Endodermal cell (in vitro differentiated cells): ENCODE results near the gene PLPP7. TPM values are rescaled to one million over a fixed set of nuclear protein-coding genes. Genes with fewer than 3 reads are reported as not detected.

Source experiments
- DNase-seq: peaks from one replicate; pipeline ENCODE4 v3.0.0-alpha.2; 2017
- H3K27ac ChIP-seq: 2 replicates; pipeline ENCODE4 v1.5.1; 2013; ENCODE audit warnings: mild to moderate bottlenecking, low read depth, low read length, moderate library complexity
- H3K27me3 ChIP-seq: 2 replicates; pipeline ENCODE4 v1.6.1; 2013; ENCODE audit warnings: mild to moderate bottlenecking, low read length, moderate library complexity; ENCODE audit not compliant: insufficient read depth, control insufficient read depth, poor library complexity, severe bottlenecking
- H3K36me3 ChIP-seq: 2 replicates; pipeline ENCODE4 v1.7.0; 2013; ENCODE audit warnings: mild to moderate bottlenecking, low read length, moderate library complexity; ENCODE audit not compliant: control insufficient read depth, insufficient read depth
- H3K4me1 ChIP-seq: one replicate; pipeline ENCODE4 v1.7.0; 2013; ENCODE audit warnings: low read length; ENCODE audit not compliant: control insufficient read depth, insufficient read depth
- H3K4me3 ChIP-seq: 2 replicates; pipeline ENCODE4 v1.5.1; 2013; ENCODE audit warnings: mild to moderate bottlenecking, low read length, moderate library complexity
- H3K9ac ChIP-seq: 2 replicates; pipeline ENCODE4 v1.6.1; 2013; ENCODE audit warnings: mild to moderate bottlenecking, low read length, moderate library complexity; ENCODE audit not compliant: poor library complexity, severe bottlenecking; ENCODE audit errors: extremely low read depth
- H3K9me3 ChIP-seq: 2 replicates; pipeline ENCODE4 v1.6.1; 2013; ENCODE audit warnings: mild to moderate bottlenecking, low read length, moderate library complexity; ENCODE audit not compliant: control insufficient read depth
- H3K27ac Mint-ChIP-seq: 2 replicates; pipeline ENCODE4 v1.8.0; 2020; ENCODE audit warnings: mixed read lengths
- H3K27me3 Mint-ChIP-seq: 2 replicates; pipeline ENCODE4 v1.8.0; 2021; ENCODE audit warnings: mild to moderate bottlenecking, mixed read lengths; ENCODE audit not compliant: insufficient read depth
- H3K36me3 Mint-ChIP-seq: 2 replicates; pipeline ENCODE4 v1.8.0; 2020; ENCODE audit warnings: low read depth, mixed read lengths
- H3K4me1 Mint-ChIP-seq: 2 replicates; pipeline ENCODE4 v1.8.0; 2020; ENCODE audit warnings: mixed read lengths
- H3K4me3 Mint-ChIP-seq: 2 replicates; pipeline ENCODE4 v1.8.0; 2020; ENCODE audit warnings: mild to moderate bottlenecking, moderate library complexity, mixed read lengths
- H3K9me3 Mint-ChIP-seq: 2 replicates; pipeline ENCODE4 v1.8.0; 2020; ENCODE audit warnings: mild to moderate bottlenecking, mixed read lengths
- WGBS, 2 experiments: methylation state at CpG; one replicate each; pipeline versions ENCODE4 v1.1.5 to v1.1.7; 2013; ENCODE audit warnings: missing lambda C conversion rate in 2 of 2, mixed read lengths in 1 of 2; ENCODE audit not compliant: insufficient coverage in 1 of 2, insufficient read length in 1 of 2; 5-methylcytosine and 5-hydroxymethylcytosine counted together
- total RNA-seq, 2 donors: library from RNA; stranded (reverse); fragmentation: NEBNext Ultra II Directional in 1 of 2; extraction: Animal tissue kit (Norgen Biotek cat#: 25700) in 1 of 2; gene quantifications; 2 replicates in 1 of 2; 3 replicates in 1 of 2; pipeline ENCODE4 v1.2.1, GENCODE V29; 2021
- TF ChIP-seq, protein P1 (sequence below): fragments of 200-600 bp; sonication (generic); conservative IDR thresholded peaks from 2 replicates; pipeline ENCODE4 v1.5.0; 2021; ENCODE audit warnings: antibody characterized with exemption, mild to moderate bottlenecking

PLPP7 gene
- total RNA-seq, 2 donors from 2014 or later = 4.1 to 5.6 TPM

- H3K27me3 Mint-ChIP-seq = peaks cover 1% of the 10 kb centered on the region
- H3K4me1 Mint-ChIP-seq = no peaks in the 10 kb centered on the region
- Histone ChIP-seq H3K4me1 (no peaks in the 10 kb centered on the region), H3K27me3 (no peaks in the 10 kb centered on the region), H3K4me3 (no peak overlapping the region), H3K9me3 (no peaks in the 10 kb centered on the region), H3K27ac (no peak overlapping the region), H3K9ac (no peak overlapping the region), H3K36me3 (no peaks in the 10 kb centered on the region)
- H3K9me3 Mint-ChIP-seq = peaks cover 4% of the 10 kb centered on the region
- 96% methylated on average over 8 of the region's 8 CpGs for WGBS, 2 experiments
- H3K4me3 Mint-ChIP-seq = no peak overlapping the region
- H3K27ac Mint-ChIP-seq = no peak overlapping the region
- no peak for DNase-seq
- H3K36me3 Mint-ChIP-seq = no peaks in the 10 kb centered on the region
- TF ChIP-seq, protein P1, sequence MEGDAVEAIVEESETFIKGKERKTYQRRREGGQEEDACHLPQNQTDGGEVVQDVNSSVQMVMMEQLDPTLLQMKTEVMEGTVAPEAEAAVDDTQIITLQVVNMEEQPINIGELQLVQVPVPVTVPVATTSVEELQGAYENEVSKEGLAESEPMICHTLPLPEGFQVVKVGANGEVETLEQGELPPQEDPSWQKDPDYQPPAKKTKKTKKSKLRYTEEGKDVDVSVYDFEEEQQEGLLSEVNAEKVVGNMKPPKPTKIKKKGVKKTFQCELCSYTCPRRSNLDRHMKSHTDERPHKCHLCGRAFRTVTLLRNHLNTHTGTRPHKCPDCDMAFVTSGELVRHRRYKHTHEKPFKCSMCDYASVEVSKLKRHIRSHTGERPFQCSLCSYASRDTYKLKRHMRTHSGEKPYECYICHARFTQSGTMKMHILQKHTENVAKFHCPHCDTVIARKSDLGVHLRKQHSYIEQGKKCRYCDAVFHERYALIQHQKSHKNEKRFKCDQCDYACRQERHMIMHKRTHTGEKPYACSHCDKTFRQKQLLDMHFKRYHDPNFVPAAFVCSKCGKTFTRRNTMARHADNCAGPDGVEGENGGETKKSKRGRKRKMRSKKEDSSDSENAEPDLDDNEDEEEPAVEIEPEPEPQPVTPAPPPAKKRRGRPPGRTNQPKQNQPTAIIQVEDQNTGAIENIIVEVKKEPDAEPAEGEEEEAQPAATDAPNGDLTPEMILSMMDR = no peak
Measured at GRCh38 chr9:131323629-131324028, 34.1 kb downstream of the PLPP7 start.

DNA sequence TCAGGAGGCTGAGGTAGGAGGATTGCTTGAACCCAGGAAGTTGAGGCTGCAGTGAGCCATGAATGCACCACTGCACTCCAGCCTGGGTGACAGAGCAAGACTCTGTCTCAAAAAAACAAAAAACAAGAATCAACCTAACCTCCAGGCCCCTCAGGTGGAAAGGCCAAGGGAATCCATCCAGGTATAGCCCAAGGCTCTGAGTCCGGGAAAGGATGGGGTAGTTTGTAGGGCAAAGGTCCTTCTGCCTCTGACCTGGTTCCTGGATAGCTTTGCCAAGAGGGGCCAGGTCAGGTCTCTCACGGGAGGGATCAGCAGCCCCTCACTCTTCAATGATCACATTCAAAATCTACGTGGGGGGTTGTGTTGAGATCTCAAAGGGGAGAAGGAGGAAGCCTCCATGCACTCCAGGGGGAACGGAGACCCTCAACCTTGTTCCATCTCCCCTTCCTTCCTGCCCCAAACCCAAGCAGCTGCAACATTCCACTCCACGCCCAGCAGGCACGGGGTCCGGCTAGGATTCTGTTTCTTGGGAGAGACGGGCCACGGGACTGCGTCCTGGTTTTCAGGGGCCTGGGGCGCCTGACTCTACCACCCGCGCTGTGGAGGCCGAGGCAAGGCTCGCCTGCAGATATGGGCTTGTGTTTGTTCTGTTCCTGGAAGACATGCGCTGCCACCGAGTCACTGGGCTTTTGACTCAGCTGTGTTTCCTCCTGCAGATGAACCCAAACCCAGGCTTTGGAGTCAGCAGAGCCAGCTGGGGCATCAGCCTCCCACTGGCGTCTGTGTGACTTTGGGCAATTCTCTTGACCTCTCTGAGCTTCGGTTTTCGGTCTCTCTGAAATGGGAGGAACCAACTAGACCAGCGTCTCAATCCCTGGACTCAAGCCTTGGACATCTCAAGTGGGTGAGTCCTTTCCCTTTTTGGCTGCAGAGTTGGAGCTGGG is 35.5 kb downstream of the PLPP7 start:
- Mint-ChIP-seq H3K4me3 (no peak overlapping the region), H3K9me3 (peaks cover 4% of the 10 kb centered on the region), H3K27me3 (peaks cover 1% of the 10 kb centered on the region), H3K4me1 (peaks cover 13% of the 10 kb centered on the region), H3K27ac (no peak overlapping the region), H3K36me3 (no peaks in the 10 kb centered on the region)
- 89 to 93% methylated on average over 12 to 21 of the region's 21 CpGs for WGBS, 2 experiments
- TF ChIP-seq, protein P1 = no peak
- no peak overlapping the region for H3K9ac ChIP-seq
- H3K9me3 ChIP-seq = no peaks in the 10 kb centered on the region
- H3K4me3 ChIP-seq = no peak overlapping the region
- H3K27me3 ChIP-seq = no peaks in the 10 kb centered on the region
- H3K4me1 ChIP-seq = peaks cover 2% of the 10 kb centered on the region
- no peak overlapping the region for H3K27ac ChIP-seq
- DNase-seq = peak; percentile 35
- H3K36me3 ChIP-seq = no peaks in the 10 kb centered on the region

GRCh38 chr9:131329241-131329641 is 39.7 kb downstream of the PLPP7 start:
- peaks cover 1% of the 10 kb centered on the region for H3K27me3 Mint-ChIP-seq
- Histone ChIP-seq H3K9me3 (no peaks in the 10 kb centered on the region), H3K36me3 (no peaks in the 10 kb centered on the region), H3K27ac (no peak overlapping the region), H3K9ac (no peak overlapping the region), H3K4me3 (no peak overlapping the region), H3K27me3 (no peaks in the 10 kb centered on the region), H3K4me1 (peaks cover 12% of the 10 kb centered on the region)
- WGBS, 2 experiments = 87% methylated on average over 5 to 11 of the region's 11 CpGs
- H3K36me3 Mint-ChIP-seq = no peaks in the 10 kb centered on the region
- peak overlapping the region; percentile 79 for H3K27ac Mint-ChIP-seq
- DNase-seq = peak; percentile 61
- peaks cover 20% of the 10 kb centered on the region for H3K4me1 Mint-ChIP-seq
- H3K9me3 Mint-ChIP-seq = peaks cover 4% of the 10 kb centered on the region
- TF ChIP-seq, protein P1 = no peak
- no peak overlapping the region for H3K4me3 Mint-ChIP-seq
